ENCODE data around the gene NCKAP5. TPM values are rescaled to one million over a fixed set of nuclear protein-coding genes. Genes with fewer than 3 reads are reported as not detected.

NCKAP5 gene
- total and polyA plus RNA-seq, 2 of the 13 experiments (the other 11 are each of a cell fraction or from before 2014, with no cell fraction given), result 0.01 TPM; not detected in 1

GRCh38 chr2:133573491-133574162 is 5.4 kb upstream of the NCKAP5 start (continued):
- TF ChIP-seq ZFP91 (CRISPR knock-in tag; IDR thresholded peaks at IDR 0.05; ENCODE audit: borderline replicate concordance) (no peak), NAIF1 (CRISPR knock-in tag; IDR thresholded peaks at IDR 0.05; ENCODE audit: borderline replicate concordance) (no peak), PRMT3 (CRISPR knock-in tag; IDR thresholded peaks at IDR 0.05; ENCODE audit: borderline replicate concordance, low read depth) (no peak), FOSL2 (CRISPR knock-in tag; IDR thresholded peaks at IDR 0.05) (no peak), ZNF441 (CRISPR knock-in tag; IDR thresholded peaks at IDR 0.05; ENCODE audit: borderline replicate concordance) (no peak)

GRCh38 chr2:133571249-133571648 is 3.0 kb upstream of the NCKAP5 start:
- ChIA-PET CTCF (ENCODE audit: low intra/inter-chr PET ratio, low total read pairs) (no interaction called here), POLR2A (no interaction called here)
- H3K4me3 ChIP-seq (replicated peaks in 1 of 3; ENCODE audit: insufficient read depth in 1 of 3, low read depth in 2 of 3, low read length in 3 of 3), result no peak overlapping the region
- H3K4me2 ChIP-seq (ENCODE audit: low read depth, low read length), result no peak overlapping the region
- H4K20me1 ChIP-seq (ENCODE audit: insufficient read depth, low read length), result no peaks in the 10 kb centered on the region
- H3K36me3 ChIP-seq (replicated peaks in 1 of 2; ENCODE audit: control insufficient read depth in 1 of 2, insufficient read depth in 2 of 2, low read length in 2 of 2), result no peaks in the 10 kb centered on the region
- ATAC-seq, result no peak
- 49% methylated on average over 6 of the region's 6 CpGs for WGBS (ENCODE audit: low lambda C conversion rate)
- no peak overlapping the region for H3K9ac ChIP-seq (ENCODE audit: insufficient read depth, low read depth, low read length)
- in situ Hi-C loops (cut with HindIII; ENCODE audit: extremely low pct_ligation_motif_present, low pct_unique_long_range_greater_than_20kb), result no loop called here
- FAIRE-seq, result no peak
- peaks cover 8% of the 10 kb centered on the region; the same call in 1 of the 2 replicates for H3K4me1 ChIP-seq (ENCODE audit: insufficient read depth, low read length)
- no peaks in the 10 kb centered on the region for H3K9me3 ChIP-seq (ENCODE audit: low read length)
- H2AFZ ChIP-seq (ENCODE audit: low read length), result no peak overlapping the region
- H3K27me3 ChIP-seq (ENCODE audit: control insufficient read depth in 1 of 2, insufficient read depth in 2 of 2, low read length in 2 of 2), result peaks cover 0 to 5% of the 10 kb centered on the region in 2 experiments; a peak in 2 of 5 replicates
- BruUV-seq (replicated peaks), result no TSS peak
- H3K27ac ChIP-seq (ENCODE audit: extremely low read length, insufficient read depth, low read length), result no peak overlapping the region
- intact Hi-C loops (cut with micrococcal nuclease; ENCODE audit: unreplicated experiment), result no loop called here
- DNase-seq (ENCODE audit: low spot score), result no peak
- H3K79me2 ChIP-seq (ENCODE audit: insufficient read depth, low read length), result no peaks in the 10 kb centered on the region
- TF ChIP-seq, protein P1, sequence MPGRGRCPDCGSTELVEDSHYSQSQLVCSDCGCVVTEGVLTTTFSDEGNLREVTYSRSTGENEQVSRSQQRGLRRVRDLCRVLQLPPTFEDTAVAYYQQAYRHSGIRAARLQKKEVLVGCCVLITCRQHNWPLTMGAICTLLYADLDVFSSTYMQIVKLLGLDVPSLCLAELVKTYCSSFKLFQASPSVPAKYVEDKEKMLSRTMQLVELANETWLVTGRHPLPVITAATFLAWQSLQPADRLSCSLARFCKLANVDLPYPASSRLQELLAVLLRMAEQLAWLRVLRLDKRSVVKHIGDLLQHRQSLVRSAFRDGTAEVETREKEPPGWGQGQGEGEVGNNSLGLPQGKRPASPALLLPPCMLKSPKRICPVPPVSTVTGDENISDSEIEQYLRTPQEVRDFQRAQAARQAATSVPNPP (CRISPR knock-in tag; IDR thresholded peaks at IDR 0.05), result no peak
- no peak for TF ChIP-seq IRF2 (CRISPR knock-in tag; IDR thresholded peaks at IDR 0.05)
- TF ChIP-seq ZNF800 (CRISPR knock-in tag; IDR thresholded peaks at IDR 0.05), result no peak
- TF ChIP-seq ZNF557 (CRISPR knock-in tag; IDR thresholded peaks at IDR 0.05), result no peak
- no peak for TF ChIP-seq STAG1 (CRISPR knock-in tag; IDR thresholded peaks at IDR 0.05)
- TF ChIP-seq PLSCR1 (CRISPR knock-in tag; IDR thresholded peaks at IDR 0.05; ENCODE audit: borderline replicate concordance), result no peak
- TF ChIP-seq KLF6 (CRISPR knock-in tag; IDR thresholded peaks at IDR 0.05), result no peak
- no peak for TF ChIP-seq MYNN (CRISPR knock-in tag; IDR thresholded peaks at IDR 0.05; ENCODE audit: low read depth)
- no peak for TF ChIP-seq ZFP1 (CRISPR knock-in tag; IDR thresholded peaks at IDR 0.05)
- no peak for TF ChIP-seq NFIC (IDR thresholded peaks at IDR 0.05; ENCODE audit: low read length)
- TF ChIP-seq FOXO1 (CRISPR knock-in tag; IDR thresholded peaks at IDR 0.05), result no peak
- TF ChIP-seq ZNF790 (CRISPR knock-in tag; IDR thresholded peaks at IDR 0.05; ENCODE audit: borderline replicate concordance), result no peak
- TF ChIP-seq CENPX (CRISPR knock-in tag; IDR thresholded peaks at IDR 0.05), result no peak
- no peak for TF ChIP-seq TBX2 (CRISPR knock-in tag; IDR thresholded peaks at IDR 0.05; ENCODE audit: borderline replicate concordance)

Data from HepG2 (cell line).